IPS-11a (cell line): ENCODE results near the gene PDE9A.

ENCODE experiments used
- H3K4me3 ChIP-seq: one replicate; pipeline ENCODE4 v1.5.1; 2013; ENCODE audit warnings: low read depth, low read length, control low read depth

PDE9A gene

DNA sequence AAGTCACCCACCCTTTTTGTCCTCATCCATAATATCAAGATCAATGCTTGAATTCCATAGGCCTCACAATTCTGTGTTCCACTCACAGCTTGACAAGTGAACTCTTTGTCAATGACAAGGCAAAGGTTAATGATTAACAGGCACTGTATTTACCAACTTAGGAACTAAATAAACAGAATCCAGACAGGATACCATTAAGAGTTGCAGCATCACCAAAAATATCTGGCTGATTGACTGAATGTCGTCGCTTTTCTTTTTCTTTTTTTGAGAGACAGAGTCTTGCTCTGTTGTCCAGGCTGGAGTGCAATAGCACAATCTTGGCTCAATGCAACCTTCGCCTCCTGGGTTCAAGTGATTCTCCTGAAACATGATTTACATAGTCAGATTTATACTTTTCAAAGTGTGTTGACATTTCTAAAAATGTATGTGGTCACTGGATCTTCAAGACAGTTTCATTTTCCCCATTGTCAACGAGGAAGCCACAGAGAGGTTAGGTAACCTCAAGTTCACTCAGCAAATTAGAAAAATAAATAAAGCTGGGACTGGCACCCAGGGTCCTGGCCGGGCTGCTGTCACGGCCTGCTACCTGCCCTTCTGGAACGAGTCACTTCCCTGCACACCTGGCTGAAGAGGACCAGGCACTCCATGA is 81.0 kb downstream of the PDE9A start:
- no peak overlapping the region for H3K4me3 ChIP-seq

DNA sequence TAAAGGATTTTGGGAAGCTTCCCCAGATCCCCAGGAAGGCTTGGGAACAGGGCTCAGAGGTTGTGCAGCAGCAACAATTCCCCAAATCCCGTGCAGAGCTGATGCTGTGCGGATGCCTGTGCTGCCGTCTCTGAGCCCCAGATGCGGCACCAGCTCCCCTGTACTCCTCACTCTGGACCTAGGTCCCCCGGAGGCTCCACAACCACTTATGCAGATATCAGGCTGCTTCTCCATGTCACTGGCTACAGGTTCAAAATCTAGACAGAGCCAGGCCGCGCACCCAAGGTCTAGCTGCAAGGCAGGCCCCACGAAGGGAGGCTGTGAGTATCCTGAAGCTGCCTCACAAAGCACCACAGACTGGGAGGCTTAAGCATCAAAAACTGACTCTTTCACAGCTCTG is 81.6 kb downstream of the PDE9A start:
- no peak overlapping the region for H3K4me3 ChIP-seq

DNA sequence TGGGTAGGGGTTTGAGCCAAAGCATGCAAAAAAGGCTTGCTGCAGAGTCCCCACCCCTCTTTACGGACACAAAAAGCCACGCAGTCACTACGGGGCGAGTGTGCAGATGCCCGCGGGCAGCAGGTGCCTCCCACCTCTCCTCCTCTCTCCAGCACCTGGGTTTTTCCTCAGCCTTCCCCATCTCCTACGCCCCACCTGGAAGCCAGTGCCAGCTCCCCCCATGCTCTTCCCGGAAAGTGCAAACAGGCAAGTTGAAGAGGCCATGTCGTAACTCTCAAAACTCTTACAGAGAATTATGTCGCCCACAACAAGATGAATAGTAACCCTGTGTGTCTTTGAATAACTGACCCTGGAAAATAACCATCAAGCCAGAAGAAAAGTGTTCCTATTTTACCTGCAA is 82.5 kb downstream of the PDE9A start:
- H3K4me3 ChIP-seq, result no peak overlapping the region

- H3K4me3 ChIP-seq, result no peak overlapping the region
These were observed 83.4 kb downstream of the PDE9A start for GRCh38 chr21:42736646-42737350.

DNA sequence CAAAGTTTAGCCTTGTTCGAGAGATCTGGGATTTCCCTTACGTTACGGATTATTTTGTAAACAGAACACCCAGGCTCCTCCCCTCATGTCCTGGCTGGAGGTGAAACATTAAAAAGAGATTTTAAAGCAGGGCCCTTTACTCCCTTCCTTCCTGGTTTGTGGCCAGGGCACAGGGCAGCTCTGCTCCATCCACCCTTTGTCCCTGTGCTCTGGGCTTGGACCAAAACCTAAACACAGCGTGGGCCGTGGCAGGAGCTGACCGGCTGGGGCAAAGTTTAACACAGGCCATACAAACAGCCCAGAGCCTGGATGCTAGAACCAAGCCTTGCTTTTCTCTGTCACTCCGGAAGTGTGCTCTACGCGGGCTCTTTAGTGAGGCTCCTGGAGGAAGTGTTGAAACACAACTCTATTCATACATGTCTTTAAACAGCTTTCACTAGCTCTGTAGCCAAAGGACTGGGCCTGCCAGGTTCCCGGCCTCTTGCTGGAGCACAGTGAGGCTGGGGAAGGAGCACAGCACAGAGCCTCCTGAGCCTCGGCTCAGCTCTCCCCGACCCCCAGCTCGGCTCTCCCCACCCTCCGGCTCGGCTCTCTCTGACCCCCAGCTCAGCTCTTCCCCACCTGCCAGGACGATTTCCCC is 84.7 kb downstream of the PDE9A start:
- no peak overlapping the region for H3K4me3 ChIP-seq

- H3K4me3 ChIP-seq, result no peak overlapping the region
These were observed 85.9 kb downstream of the PDE9A start for GRCh38 chr21:42739061-42739931.

GRCh38 chr21:42740405-42740909 is 87.0 kb downstream of the PDE9A start:
- H3K4me3 ChIP-seq, result no peak overlapping the region

DNA sequence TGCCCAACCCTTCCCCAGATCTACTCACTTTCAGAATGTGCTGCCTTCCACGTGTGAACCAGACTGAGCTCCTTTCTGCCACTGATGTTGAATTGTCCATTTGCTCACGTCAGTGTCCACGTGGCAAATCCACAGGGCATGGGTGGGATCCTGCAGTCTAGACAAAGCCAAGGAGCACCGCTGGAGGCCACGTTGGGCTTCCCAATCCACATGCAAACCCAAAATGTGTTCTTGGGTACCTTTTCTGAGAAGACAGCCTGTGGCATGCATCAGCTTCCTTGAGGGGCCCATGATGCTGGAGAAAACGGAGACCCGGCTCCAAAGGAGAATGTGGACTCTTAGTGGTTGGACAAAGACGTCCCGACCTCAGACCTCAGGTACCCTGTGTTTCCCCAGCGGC is 87.6 kb downstream of the PDE9A start:
- no peak overlapping the region for H3K4me3 ChIP-seq

DNA sequence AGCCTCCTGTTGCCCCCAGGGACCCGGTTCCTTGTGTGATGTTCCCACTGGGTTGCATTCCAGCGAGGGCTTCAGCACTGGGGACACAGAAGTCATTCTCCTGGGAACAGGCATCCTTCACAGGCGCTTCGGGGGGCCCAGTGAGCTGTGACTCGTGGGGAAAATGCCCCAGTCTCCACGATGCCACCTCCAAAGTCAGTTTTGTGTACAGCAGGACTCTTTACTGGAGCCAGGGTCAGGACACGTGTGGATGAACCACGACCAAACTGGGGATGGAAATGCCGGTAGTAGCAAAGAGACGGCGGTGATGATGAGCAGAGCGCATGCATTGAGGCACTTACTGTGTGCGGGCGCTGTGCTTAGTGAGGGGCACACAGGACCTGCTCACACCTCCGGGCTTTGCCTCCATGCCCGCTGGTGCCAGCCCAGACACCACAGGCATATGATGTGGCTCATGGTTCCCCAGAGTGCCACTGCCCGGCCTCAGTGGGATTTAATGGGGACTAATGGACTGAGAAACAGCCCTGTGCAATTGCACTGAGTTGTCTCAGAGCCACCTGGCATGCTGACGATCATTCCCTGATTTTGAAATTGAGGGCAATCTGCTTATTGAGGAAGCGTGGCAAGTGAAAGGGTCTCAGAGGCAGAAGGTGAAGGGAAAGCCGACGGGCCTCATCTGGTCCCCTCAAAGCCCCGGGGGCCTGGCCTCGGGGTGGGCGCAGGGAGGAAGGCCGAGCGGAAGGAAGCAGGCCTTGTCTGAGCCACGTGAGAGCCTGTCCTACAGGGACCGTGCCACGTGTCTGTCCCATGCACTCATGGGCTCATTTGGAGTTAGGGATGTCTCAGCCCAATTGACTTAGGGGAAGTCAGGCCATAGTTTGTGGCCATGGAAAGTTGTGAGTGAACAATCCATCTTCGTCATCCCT is 91.4 kb downstream of the PDE9A start:
- H3K4me3 ChIP-seq, result no peak overlapping the region

DNA sequence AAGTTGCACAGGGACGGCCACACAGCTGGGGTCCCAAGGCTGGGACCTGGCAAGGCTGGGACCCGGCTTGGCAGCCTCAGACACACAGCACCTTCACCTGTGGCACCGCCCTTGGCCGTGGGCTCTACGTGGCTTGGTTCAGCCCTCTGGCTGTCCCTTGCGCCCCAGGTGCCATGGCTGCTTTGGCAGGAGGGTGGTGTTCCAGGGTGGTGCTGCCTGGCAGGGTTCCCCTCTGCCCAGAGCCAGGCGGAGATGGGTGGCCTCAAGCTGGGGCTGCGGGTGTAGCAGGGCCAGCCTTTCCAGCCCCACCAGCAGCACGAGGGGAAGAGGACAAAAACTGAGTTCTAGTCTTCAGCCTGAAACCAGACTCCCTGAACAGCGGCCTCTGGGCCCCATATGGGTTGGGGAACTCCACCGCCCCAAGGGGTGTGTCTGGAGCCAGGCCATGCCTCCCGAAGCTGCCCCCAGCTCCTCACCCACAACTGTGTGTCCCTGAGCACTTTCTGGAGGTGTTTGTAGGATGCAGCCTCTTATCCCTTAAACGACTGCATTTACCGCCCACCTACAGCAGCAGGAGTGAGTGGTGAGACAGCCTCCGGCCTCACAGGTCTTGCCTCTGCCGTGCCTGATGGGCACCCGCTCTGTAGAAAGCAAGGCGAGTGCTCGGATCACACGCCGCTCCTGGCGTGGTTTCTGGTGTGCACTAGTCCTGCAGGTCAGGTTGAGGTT is 92.3 kb downstream of the PDE9A start:
- no peak overlapping the region for H3K4me3 ChIP-seq

GRCh38 chr21:42746240-42746592 is 92.8 kb downstream of the PDE9A start:
- no peak overlapping the region for H3K4me3 ChIP-seq

GRCh38 chr21:42746593-42747275 is 93.3 kb downstream of the PDE9A start:
- no peak overlapping the region for H3K4me3 ChIP-seq

DNA sequence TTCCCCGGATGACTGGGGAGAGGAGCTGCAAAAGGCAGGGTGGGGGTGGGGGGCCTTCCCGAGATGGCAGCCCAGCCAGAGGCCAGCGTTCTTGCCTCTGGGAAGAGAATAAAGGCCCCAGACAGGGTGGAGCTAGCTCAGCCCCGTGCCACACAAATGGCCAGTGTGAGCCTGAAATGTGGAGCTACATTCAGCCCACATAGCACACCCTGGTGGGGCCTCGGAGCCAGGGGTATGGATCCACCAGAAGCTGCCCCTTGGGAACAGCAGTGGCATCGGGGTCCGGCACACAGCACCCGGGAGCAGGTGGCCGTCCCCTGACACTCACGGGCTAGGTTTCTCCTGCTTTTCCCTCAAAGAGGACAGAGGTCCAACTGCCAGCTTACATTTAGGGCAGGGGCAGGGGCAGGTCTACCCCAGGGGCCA is 93.9 kb downstream of the PDE9A start:
- no peak overlapping the region for H3K4me3 ChIP-seq

DNA sequence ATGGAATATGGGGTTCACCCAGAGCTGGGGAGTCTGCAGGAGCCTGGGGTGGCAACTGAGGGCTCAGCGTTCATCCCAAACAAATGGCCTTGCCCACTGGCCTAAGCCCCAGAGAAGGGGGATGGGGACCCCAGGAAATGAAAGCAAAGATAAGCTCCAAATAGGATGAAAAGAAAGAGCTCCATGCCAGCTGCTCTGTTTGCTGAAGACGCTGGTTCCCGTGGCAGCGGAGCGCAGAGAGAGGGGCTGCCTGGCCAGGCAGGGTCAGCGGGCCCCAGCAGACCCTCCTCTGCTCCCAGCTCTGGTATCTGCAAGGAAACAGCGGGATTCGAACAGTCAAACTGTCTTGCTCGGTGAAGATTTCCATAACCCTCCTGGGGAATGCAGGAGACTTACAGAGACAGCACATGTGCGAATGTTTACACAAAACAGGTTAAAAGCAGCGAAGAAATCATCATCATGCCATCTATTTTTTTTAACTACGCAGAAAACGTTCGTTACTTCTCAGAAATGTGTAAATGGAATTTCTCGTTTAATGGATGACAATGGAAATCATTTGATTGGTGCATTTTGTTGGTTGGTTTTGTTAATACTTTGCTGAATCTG is 94.4 kb downstream of the PDE9A start:
- H3K4me3 ChIP-seq, result no peak overlapping the region

GRCh38 chr21:42748620-42749176 is 95.3 kb downstream of the PDE9A start:
- no peak overlapping the region for H3K4me3 ChIP-seq

- no peak overlapping the region for H3K4me3 ChIP-seq
These were observed 97.5 kb downstream of the PDE9A start for GRCh38 chr21:42750737-42751530.

GRCh38 chr21:42751866-42752265 is 98.4 kb downstream of the PDE9A start:
- no peak overlapping the region for H3K4me3 ChIP-seq
